CD8-positive, alpha-beta memory T cell (primary cell): Measurements from ENCODE around the gene ACYP1. TPM values are rescaled to one million over a fixed set of nuclear protein-coding genes. Genes with fewer than 3 reads are reported as not detected.
A peak's percentile ranks its signal among the peaks of the same experiment; 100 is the strongest.

ENCODE experiments used
- CTCF ChIA-PET: fragments of 350-600 bp; sonication (Branson Sonifier 250); formaldehyde crosslinking; loops from one replicate; lab custom pipeline; 2021; ENCODE audit warnings: antibody characterized with exemption; lab: Charles Lee
- POLR2A ChIA-PET: fragments of 350-600 bp; sonication (Branson Sonifier 250); formaldehyde crosslinking; loops from one replicate; lab custom pipeline; 2021; ENCODE audit warnings: antibody characterized with exemption; lab: Charles Lee
- DNase-seq, 5 donors: peaks; one replicate each; pipeline versions ENCODE4 v3.0.0 to v3.0.0-alpha.2; 2020 to 2022; ENCODE audit warnings: mixed read lengths in 1 of 5
- H3K27ac ChIP-seq: one replicate; pipeline ENCODE4 v1.7.0; 2013; ENCODE audit warnings: low read depth, mild to moderate bottlenecking, low read length, moderate library complexity
- H3K27me3 ChIP-seq: 2 replicates; pipeline ENCODE4 v1.7.0; 2013; ENCODE audit warnings: low read length, mild to moderate bottlenecking; ENCODE audit not compliant: insufficient read depth, poor library complexity, severe bottlenecking
- H3K36me3 ChIP-seq: 2 replicates; pipeline ENCODE4 v1.7.0; 2013; ENCODE audit warnings: mild to moderate bottlenecking, low read length, moderate library complexity; ENCODE audit not compliant: insufficient read depth
- H3K4me1 ChIP-seq: 2 replicates; pipeline ENCODE4 v1.7.0; 2013; ENCODE audit warnings: mild to moderate bottlenecking, low read length, moderate library complexity; ENCODE audit not compliant: insufficient read depth
- H3K4me3 ChIP-seq: 2 replicates; pipeline ENCODE4 v1.7.0; 2013; ENCODE audit warnings: mild to moderate bottlenecking, low read length
- H3K9me3 ChIP-seq: 2 replicates; pipeline ENCODE4 v1.7.0; 2013; ENCODE audit warnings: mild to moderate bottlenecking, low read length
- H3K27ac Mint-ChIP-seq, 8 donors: one replicate each; pipeline ENCODE4 v1.8.0; 2020 to 2021; ENCODE audit warnings: mixed read lengths in 8 of 8, mild to moderate bottlenecking in 6 of 8, inconsistent platforms in 3 of 8, moderate library complexity in 3 of 8
- H3K27me3 Mint-ChIP-seq, 2 donors: one replicate each; pipeline ENCODE4 v1.8.0; 2020 to 2021; ENCODE audit warnings: mixed read lengths in 2 of 2, mild to moderate bottlenecking in 1 of 2, moderate library complexity in 1 of 2
- H3K36me3 Mint-ChIP-seq, 3 donors: one replicate each; pipeline ENCODE4 v1.8.0; 2020 to 2021; ENCODE audit warnings: mixed read lengths in 3 of 3, inconsistent platforms in 1 of 3, mild to moderate bottlenecking in 1 of 3
- H3K4me1 Mint-ChIP-seq, 3 donors: one replicate each; pipeline ENCODE4 v1.8.0; 2020 to 2021; ENCODE audit warnings: mixed read lengths in 3 of 3, inconsistent platforms in 1 of 3, mild to moderate bottlenecking in 1 of 3
- H3K4me3 Mint-ChIP-seq, 7 donors: one replicate each; pipeline ENCODE4 v1.8.0; 2020 to 2021; ENCODE audit warnings: mixed read lengths in 7 of 7, mild to moderate bottlenecking in 6 of 7, moderate library complexity in 4 of 7, inconsistent platforms in 2 of 7
- H3K9me3 Mint-ChIP-seq, 5 donors: one replicate each; pipeline ENCODE4 v1.8.0; 2020 to 2022; ENCODE audit warnings: mixed read lengths in 5 of 5, mild to moderate bottlenecking in 3 of 5, moderate library complexity in 2 of 5, inconsistent platforms in 1 of 5
- polyA plus RNA-seq: library from polyadenylated mRNA; unstranded; fragments of 300-500 nt; fragmentation: Illumina TruSeq; gene quantifications from one replicate; pipeline ENCODE4 v1.2.3, GENCODE V29; 2021
- total RNA-seq, 2 experiments: library from RNA; stranded (reverse); gene quantifications; one replicate each; pipeline ENCODE4 v1.2.3, GENCODE V29; 2021

ACYP1 gene
- total and polyA plus RNA-seq, 3 experiments from 2014 or later, result 20.1 to 39.2 (median 37.4) TPM

GRCh38 chr14:75053396-75054291, 10.2 kb downstream of the ACYP1 start:
- H3K4me1 ChIP-seq, result peaks cover 16% of the 10 kb centered on the region
- H3K4me3 Mint-ChIP-seq, result peak overlapping the region in 1 of 7 donors; percentile 63
- H3K4me1 Mint-ChIP-seq, result peaks cover 20 to 36% (median 30%) of the 10 kb centered on the region in 3 donors
- H3K9me3 ChIP-seq, result no peaks in the 10 kb centered on the region
- ChIA-PET CTCF (no interaction called here), POLR2A (no interaction called here)
- H3K27me3 Mint-ChIP-seq, result no peaks in the 10 kb centered on the region
- peak overlapping the region in 2 of 8 donors; percentile 61 to 64 for H3K27ac Mint-ChIP-seq
- H3K36me3 ChIP-seq, result no peaks in the 10 kb centered on the region
- H3K4me3 ChIP-seq, result no peak overlapping the region
- H3K27me3 ChIP-seq, result no peaks in the 10 kb centered on the region
- H3K9me3 Mint-ChIP-seq, result no peaks in the 10 kb centered on the region
- no peak for DNase-seq
- H3K27ac ChIP-seq, result no peak overlapping the region
- peaks cover 0 to 18% (median 2%) of the 10 kb centered on the region in 3 donors for H3K36me3 Mint-ChIP-seq

- no peaks in the 10 kb centered on the region for H3K36me3 ChIP-seq
- peaks cover 16% of the 10 kb centered on the region for H3K4me1 ChIP-seq
- no peak for DNase-seq
- peak overlapping the region; percentile 91 to 95 (median 94) for H3K4me3 Mint-ChIP-seq
- no peaks in the 10 kb centered on the region for H3K27me3 Mint-ChIP-seq
- peak overlapping the region; percentile 79 for H3K27ac ChIP-seq
- H3K4me1 Mint-ChIP-seq, result peaks cover 34 to 52% (median 49%) of the 10 kb centered on the region in 3 donors
- no peaks in the 10 kb centered on the region for H3K9me3 Mint-ChIP-seq
- no peaks in the 10 kb centered on the region for H3K9me3 ChIP-seq
- peak overlapping the region; percentile 71 for H3K4me3 ChIP-seq
- no peaks in the 10 kb centered on the region for H3K27me3 ChIP-seq
- POLR2A ChIA-PET, result interaction anchor here (0.5 to 3.3 kb wide), 5 partner anchors 12 to 510 kb away, joined by 3 to 12 read pairs (median 5); partner anchors contain the start of genes ACYP1 and EIF2B2
- H3K36me3 Mint-ChIP-seq, result peaks cover 0 to 17% (median 5%) of the 10 kb centered on the region in 3 donors
- CTCF ChIA-PET, result interaction anchor here (1.1 to 1.4 kb wide), 2 partner anchors 11 to 14 kb away, joined by 3 read pairs; no protein-coding TSS in a partner anchor
- H3K27ac Mint-ChIP-seq, result peak overlapping the region; percentile 86 to 96 (median 95)
These were observed 12.3 kb downstream of the ACYP1 start for GRCh38 chr14:75051556-75051899.

GRCh38 chr14:75050852-75051555, 12.8 kb downstream of the ACYP1 start, which contains the start of gene MLH3:
Gene MLH3, minus strand, starts transcription at chr14:75051467. Its CDS starts 1,812 bp downstream, at chr14:75049655.
- POLR2A ChIA-PET, result interaction anchor here (0.5 to 3.3 kb wide), 3 partner anchors 13 to 288 kb away, joined by 3 to 12 read pairs (median 5); partner anchors contain the start of genes ACYP1 and EIF2B2
- DNase-seq, result peak; percentile 75 to 87 (median 77)
- H3K9me3 ChIP-seq, result no peaks in the 10 kb centered on the region
- no peaks in the 10 kb centered on the region for H3K36me3 ChIP-seq
- H3K4me3 Mint-ChIP-seq, result peak within 1 kb of the TSS; percentile 91 to 95 (median 94)
- peaks cover 39 to 56% (median 52%) of the 10 kb centered on the region in 3 donors for H3K4me1 Mint-ChIP-seq
- H3K27ac ChIP-seq, result peak within 1 kb of the TSS; percentile 79
- H3K4me1 ChIP-seq, result peaks cover 16% of the 10 kb centered on the region
- peak within 1 kb of the TSS; percentile 71 for H3K4me3 ChIP-seq
- no peaks in the 10 kb centered on the region for H3K27me3 Mint-ChIP-seq
- H3K27me3 ChIP-seq, result no peaks in the 10 kb centered on the region
- peak within 1 kb of the TSS; percentile 86 to 96 (median 95) for H3K27ac Mint-ChIP-seq
- peaks cover 0 to 17% (median 4%) of the 10 kb centered on the region in 3 donors for H3K36me3 Mint-ChIP-seq
- no peaks in the 10 kb centered on the region for H3K9me3 Mint-ChIP-seq
- CTCF ChIA-PET, result interaction anchor here (1.1 to 1.4 kb wide), 2 partner anchors 11 to 14 kb away, joined by 3 read pairs; no protein-coding TSS in a partner anchor

- Mint-ChIP-seq H3K27ac (peak overlapping the region in 5 of 8 donors; percentile 2 to 84 (median 50)), H3K9me3 (no peaks in the 10 kb centered on the region), H3K27me3 (no peaks in the 10 kb centered on the region), H3K4me3 (peak overlapping the region; percentile 80 to 95 (median 86)), H3K36me3 (peaks cover 0 to 14% (median 4%) of the 10 kb centered on the region in 3 donors), H3K4me1 (peaks cover 45 to 68% (median 63%) of the 10 kb centered on the region in 3 donors)
- Histone ChIP-seq H3K9me3 (no peaks in the 10 kb centered on the region), H3K4me3 (peak overlapping the region; percentile 13), H3K27ac (no peak overlapping the region), H3K27me3 (no peaks in the 10 kb centered on the region), H3K4me1 (peaks cover 16% of the 10 kb centered on the region), H3K36me3 (no peaks in the 10 kb centered on the region)
- ChIA-PET CTCF (interaction anchor here (1.5 kb wide), 1 partner anchor 38 kb away, joined by 3 read pairs; no protein-coding TSS in a partner anchor), POLR2A (interaction anchor here (0.5 to 3.3 kb wide), 2 partner anchors 14 to 211 kb away, joined by 6 to 12 read pairs; partner anchors contain the start of gene ACYP1)
- no peak for DNase-seq
These were observed 14.1 kb downstream of the ACYP1 start for GRCh38 chr14:75049731-75050201.

GRCh38 chr14:75049136-75049535, 14.7 kb downstream of the ACYP1 start:
- Mint-ChIP-seq H3K4me3 (peak overlapping the region in 1 of 7 donors; percentile 91), H3K27ac (peak overlapping the region in 1 of 8 donors; percentile 64), H3K36me3 (peaks cover 0 to 16% (median 4%) of the 10 kb centered on the region in 3 donors), H3K9me3 (no peaks in the 10 kb centered on the region), H3K4me1 (peaks cover 49 to 74% (median 70%) of the 10 kb centered on the region in 3 donors), H3K27me3 (no peaks in the 10 kb centered on the region)
- no peaks in the 10 kb centered on the region for H3K9me3 ChIP-seq
- no peak overlapping the region for H3K27ac ChIP-seq
- peaks cover 19% of the 10 kb centered on the region for H3K4me1 ChIP-seq
- no peak for DNase-seq
- no peaks in the 10 kb centered on the region for H3K36me3 ChIP-seq
- ChIA-PET CTCF (interaction anchor here (1.5 kb wide), 1 partner anchor 39 kb away, joined by 3 read pairs; no protein-coding TSS in a partner anchor), POLR2A (interaction anchor here (0.5 to 3.3 kb wide), 2 partner anchors 15 to 210 kb away, joined by 6 to 12 read pairs; partner anchors contain the start of gene ACYP1)
- no peak overlapping the region for H3K4me3 ChIP-seq
- H3K27me3 ChIP-seq, result no peaks in the 10 kb centered on the region

- H3K4me1 Mint-ChIP-seq, result peaks cover 53 to 75% (median 74%) of the 10 kb centered on the region in 3 donors
- Histone ChIP-seq H3K27me3 (no peaks in the 10 kb centered on the region), H3K27ac (no peak overlapping the region), H3K36me3 (no peaks in the 10 kb centered on the region), H3K4me3 (no peak overlapping the region), H3K4me1 (peaks cover 20% of the 10 kb centered on the region), H3K9me3 (no peaks in the 10 kb centered on the region)
- no peaks in the 10 kb centered on the region for H3K27me3 Mint-ChIP-seq
- POLR2A ChIA-PET, result interaction anchor here (0.6 kb wide), 1 partner anchor 14 kb away, joined by 3 read pairs; no protein-coding TSS in a partner anchor
- peaks cover 0 to 13% (median 4%) of the 10 kb centered on the region in 3 donors for H3K36me3 Mint-ChIP-seq
- no peaks in the 10 kb centered on the region for H3K9me3 Mint-ChIP-seq
- no peak overlapping the region for H3K27ac Mint-ChIP-seq
- H3K4me3 Mint-ChIP-seq, result no peak overlapping the region
- CTCF ChIA-PET, result no interaction called here
- no peak for DNase-seq
These were observed 15.7 kb downstream of the ACYP1 start for GRCh38 chr14:75048101-75048500.

GRCh38 chr14:75047506-75047905, 16.3 kb downstream of the ACYP1 start:
- no peak for DNase-seq
- H3K4me3 ChIP-seq, result no peak overlapping the region
- peaks cover 20% of the 10 kb centered on the region for H3K4me1 ChIP-seq
- POLR2A ChIA-PET, result no interaction called here
- no peaks in the 10 kb centered on the region for H3K27me3 Mint-ChIP-seq
- CTCF ChIA-PET, result no interaction called here
- H3K4me3 Mint-ChIP-seq, result peak overlapping the region in 1 of 7 donors; percentile 43
- H3K36me3 Mint-ChIP-seq, result peaks cover 0 to 15% (median 4%) of the 10 kb centered on the region in 3 donors
- no peaks in the 10 kb centered on the region for H3K9me3 ChIP-seq
- no peak overlapping the region for H3K27ac ChIP-seq
- H3K27me3 ChIP-seq, result no peaks in the 10 kb centered on the region
- no peaks in the 10 kb centered on the region for H3K9me3 Mint-ChIP-seq
- H3K36me3 ChIP-seq, result no peaks in the 10 kb centered on the region
- H3K4me1 Mint-ChIP-seq, result peaks cover 53 to 75% (median 74%) of the 10 kb centered on the region in 3 donors
- H3K27ac Mint-ChIP-seq, result no peak overlapping the region
